Endothelial cell (in vitro differentiated cells): ENCODE measurements around the gene PHACTR2. TPM values are rescaled to one million over a fixed set of nuclear protein-coding genes. Genes with fewer than 3 reads are reported as not detected.

Experiments
- DNase-seq: peaks from one replicate; pipeline ENCODE4 v3.0.0; 2021; ENCODE audit warnings: low spot score
- H3K27ac Mint-ChIP-seq: one replicate; pipeline ENCODE4 v1.8.0; 2021; ENCODE audit warnings: mixed read lengths, inconsistent platforms; ENCODE audit not compliant: unreplicated experiment
- H3K27me3 Mint-ChIP-seq: one replicate; pipeline ENCODE4 v1.8.0; 2021; ENCODE audit warnings: mild to moderate bottlenecking, moderate library complexity, mixed read lengths, inconsistent platforms; ENCODE audit not compliant: unreplicated experiment
- H3K36me3 Mint-ChIP-seq: one replicate; pipeline ENCODE4 v1.8.0; 2021; ENCODE audit warnings: mild to moderate bottlenecking, low read depth, mixed read lengths, inconsistent platforms; ENCODE audit not compliant: unreplicated experiment
- H3K4me1 Mint-ChIP-seq: one replicate; pipeline ENCODE4 v1.8.0; 2021; ENCODE audit warnings: mild to moderate bottlenecking, mixed read lengths, inconsistent platforms; ENCODE audit not compliant: unreplicated experiment
- H3K4me3 Mint-ChIP-seq: one replicate; pipeline ENCODE4 v1.8.0; 2021; ENCODE audit warnings: mild to moderate bottlenecking, mixed read lengths, inconsistent platforms; ENCODE audit not compliant: unreplicated experiment
- H3K9me3 Mint-ChIP-seq: one replicate; pipeline ENCODE4 v1.8.0; 2021; ENCODE audit warnings: mixed read lengths, inconsistent platforms; ENCODE audit not compliant: unreplicated experiment
- total RNA-seq: library from RNA; stranded (reverse); fragmentation: NEBNext Ultra II Directional; extraction: Animal tissue kit (Norgen Biotek cat#: 25700); gene quantifications from one replicate; pipeline ENCODE4 v1.2.1, GENCODE V29; 2021; ENCODE audit not compliant: unreplicated experiment
- TF ChIP-seq, protein P1 (sequence below): fragments of 200-600 bp; sonication (generic); IDR thresholded peaks from one replicate; pipeline ENCODE4 v1.5.0; 2021; ENCODE audit warnings: antibody characterized with exemption; ENCODE audit not compliant: unreplicated experiment

The PHACTR2 gene
- total RNA-seq, 1 donor from 2014 or later, result 181 TPM

DNA sequence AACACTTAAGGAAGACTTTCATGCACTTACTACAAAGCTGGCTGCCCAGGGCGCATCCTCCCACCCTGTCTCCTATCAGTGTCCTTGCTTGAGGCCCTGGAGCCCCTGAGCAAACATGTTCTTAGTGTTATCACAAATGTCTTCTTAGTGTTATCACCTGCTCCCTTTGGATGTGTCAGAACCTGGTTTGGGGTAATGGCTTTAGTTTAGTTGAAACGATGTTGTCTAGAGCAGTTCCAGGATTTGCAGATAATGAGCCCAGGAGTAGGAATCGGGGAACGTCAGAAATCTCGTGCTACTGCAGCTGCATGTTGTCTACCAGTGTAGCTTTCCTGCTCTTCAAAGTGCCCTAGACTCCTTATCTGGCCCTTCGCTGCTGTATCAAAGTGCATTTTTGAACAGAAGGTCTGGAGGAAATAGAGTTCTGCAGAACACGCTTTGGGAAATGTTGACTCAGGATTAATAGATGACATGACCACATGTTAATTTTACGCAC lies 69.6 kb downstream of the PHACTR2 start:
- peaks cover 12% of the 10 kb centered on the region for H3K36me3 Mint-ChIP-seq
- H3K27me3 Mint-ChIP-seq, result peaks cover 2% of the 10 kb centered on the region
- no peak overlapping the region for H3K27ac Mint-ChIP-seq
- no peak for DNase-seq
- H3K9me3 Mint-ChIP-seq, result no peaks in the 10 kb centered on the region
- no peak overlapping the region for H3K4me3 Mint-ChIP-seq
- TF ChIP-seq, protein P1, sequence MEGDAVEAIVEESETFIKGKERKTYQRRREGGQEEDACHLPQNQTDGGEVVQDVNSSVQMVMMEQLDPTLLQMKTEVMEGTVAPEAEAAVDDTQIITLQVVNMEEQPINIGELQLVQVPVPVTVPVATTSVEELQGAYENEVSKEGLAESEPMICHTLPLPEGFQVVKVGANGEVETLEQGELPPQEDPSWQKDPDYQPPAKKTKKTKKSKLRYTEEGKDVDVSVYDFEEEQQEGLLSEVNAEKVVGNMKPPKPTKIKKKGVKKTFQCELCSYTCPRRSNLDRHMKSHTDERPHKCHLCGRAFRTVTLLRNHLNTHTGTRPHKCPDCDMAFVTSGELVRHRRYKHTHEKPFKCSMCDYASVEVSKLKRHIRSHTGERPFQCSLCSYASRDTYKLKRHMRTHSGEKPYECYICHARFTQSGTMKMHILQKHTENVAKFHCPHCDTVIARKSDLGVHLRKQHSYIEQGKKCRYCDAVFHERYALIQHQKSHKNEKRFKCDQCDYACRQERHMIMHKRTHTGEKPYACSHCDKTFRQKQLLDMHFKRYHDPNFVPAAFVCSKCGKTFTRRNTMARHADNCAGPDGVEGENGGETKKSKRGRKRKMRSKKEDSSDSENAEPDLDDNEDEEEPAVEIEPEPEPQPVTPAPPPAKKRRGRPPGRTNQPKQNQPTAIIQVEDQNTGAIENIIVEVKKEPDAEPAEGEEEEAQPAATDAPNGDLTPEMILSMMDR, result no peak
- peaks cover 73% of the 10 kb centered on the region for H3K4me1 Mint-ChIP-seq

DNA sequence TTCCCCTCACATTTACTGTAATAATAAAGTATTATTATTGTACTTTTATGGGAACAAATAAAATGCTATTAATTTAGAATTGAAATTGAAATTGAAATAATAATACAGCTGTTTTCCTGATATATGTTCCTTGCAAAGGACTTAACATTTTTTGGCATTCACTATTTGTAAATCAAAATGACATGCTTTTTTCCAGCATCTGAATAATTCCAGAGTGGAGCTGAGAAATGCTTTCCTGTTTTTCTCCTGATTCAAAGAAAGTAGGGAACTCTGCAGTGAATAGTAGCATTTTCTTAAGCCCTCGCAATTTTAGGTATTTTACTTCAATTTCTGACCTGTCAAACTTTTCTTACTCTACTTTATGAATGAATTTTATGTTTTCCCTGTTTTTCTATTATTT lies 72.1 kb downstream of the PHACTR2 start:
- no peak for DNase-seq
- Mint-ChIP-seq H3K9me3 (no peaks in the 10 kb centered on the region), H3K36me3 (peaks cover 10% of the 10 kb centered on the region), H3K27me3 (peaks cover 2% of the 10 kb centered on the region), H3K4me1 (peaks cover 55% of the 10 kb centered on the region), H3K27ac (no peak overlapping the region), H3K4me3 (no peak overlapping the region)
- TF ChIP-seq, protein P1, result no peak

DNA sequence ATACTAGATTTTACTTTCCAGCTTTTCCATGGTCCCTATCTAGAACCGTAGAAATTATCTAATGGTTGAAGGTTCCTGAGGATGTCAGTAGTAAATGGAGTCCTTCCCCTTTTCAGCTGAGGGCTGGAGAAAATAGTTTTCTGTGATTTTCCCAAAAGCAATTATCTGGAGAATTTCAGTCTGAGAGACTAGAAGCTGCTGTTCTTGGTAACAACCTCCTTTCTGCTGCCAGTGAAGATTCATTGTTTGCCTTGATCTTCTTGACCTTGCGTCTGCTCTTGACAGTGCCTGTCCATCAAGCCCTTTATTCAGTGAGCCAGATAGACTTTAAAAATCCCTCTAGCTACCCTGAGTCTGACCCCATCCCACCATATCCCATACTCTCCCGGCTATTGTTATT lies 73.1 kb downstream of the PHACTR2 start:
- no peak overlapping the region for H3K4me3 Mint-ChIP-seq
- peaks cover 2% of the 10 kb centered on the region for H3K27me3 Mint-ChIP-seq
- H3K4me1 Mint-ChIP-seq, result peaks cover 45% of the 10 kb centered on the region
- H3K27ac Mint-ChIP-seq, result no peak overlapping the region
- no peak for DNase-seq
- no peaks in the 10 kb centered on the region for H3K9me3 Mint-ChIP-seq
- TF ChIP-seq, protein P1, result no peak
- peaks cover 18% of the 10 kb centered on the region for H3K36me3 Mint-ChIP-seq

DNA sequence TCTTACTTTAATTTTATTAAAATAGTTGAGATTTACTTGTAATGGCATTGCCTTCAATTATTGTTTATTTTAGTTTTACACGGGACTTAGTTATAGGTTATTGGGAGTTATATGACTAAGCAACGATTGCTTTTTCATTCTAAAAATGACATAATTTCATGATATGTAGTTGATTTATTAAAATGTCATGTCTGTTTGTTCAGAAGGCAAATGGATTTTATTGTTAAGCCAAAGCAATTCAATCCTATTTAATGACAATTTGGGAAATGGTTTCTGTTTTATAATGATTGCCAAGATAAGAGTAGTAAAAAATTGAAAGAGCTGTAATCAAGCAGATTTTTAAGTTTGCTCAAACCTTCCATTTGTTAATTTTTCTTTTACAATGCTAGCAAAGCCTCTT lies 74.7 kb downstream of the PHACTR2 start:
- TF ChIP-seq, protein P1, result no peak
- Mint-ChIP-seq H3K36me3 (peaks cover 25% of the 10 kb centered on the region), H3K4me1 (peaks cover 31% of the 10 kb centered on the region), H3K9me3 (no peaks in the 10 kb centered on the region), H3K4me3 (no peak overlapping the region), H3K27me3 (no peaks in the 10 kb centered on the region), H3K27ac (no peak overlapping the region)
- DNase-seq, result no peak

DNA sequence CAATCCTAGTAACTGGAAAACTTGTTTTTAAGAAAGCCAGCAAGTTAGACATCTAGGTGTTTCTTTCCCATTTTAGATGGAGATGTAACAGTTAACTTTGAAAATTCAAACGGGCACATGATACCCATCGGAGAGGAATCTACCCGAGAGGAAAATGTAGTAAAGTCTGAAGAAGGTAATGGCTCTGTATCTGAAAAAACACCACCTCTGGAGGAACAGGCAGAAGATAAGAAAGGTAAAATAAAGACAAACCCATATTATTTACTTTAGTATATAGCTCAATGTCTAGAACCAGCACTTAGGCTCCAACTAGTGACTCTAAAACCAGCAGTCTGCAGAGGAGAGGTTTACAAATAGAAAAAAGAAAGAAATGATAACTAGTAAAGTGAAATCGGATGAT lies 75.9 kb downstream of the PHACTR2 start:
- H3K4me3 Mint-ChIP-seq, result no peak overlapping the region
- H3K27me3 Mint-ChIP-seq, result no peaks in the 10 kb centered on the region
- peaks cover 27% of the 10 kb centered on the region for H3K36me3 Mint-ChIP-seq
- H3K9me3 Mint-ChIP-seq, result no peaks in the 10 kb centered on the region
- DNase-seq, result no peak
- H3K27ac Mint-ChIP-seq, result no peak overlapping the region
- peaks cover 33% of the 10 kb centered on the region for H3K4me1 Mint-ChIP-seq
- TF ChIP-seq, protein P1, result no peak
